SK-N-SH (cell line): ENCODE data around the gene PRR23A. TPM values are rescaled to one million over a fixed set of nuclear protein-coding genes. Genes with fewer than 3 reads are reported as not detected.

Experiments
- CTCF ChIA-PET: fragments of 300-600, 350-600 bp; formaldehyde crosslinking; extraction: SDS; loops from one replicate; lab custom pipeline; 2021; lab: Yijun Ruan, JAX
- POLR2A ChIA-PET: fragments of 350-600 bp; sonication (Branson Sonifier 250); formaldehyde crosslinking; extraction: SDS; loops from one replicate; lab custom pipeline; 2020; ENCODE audit warnings: antibody characterized with exemption, inconsistent platforms; lab: Yijun Ruan, JAX
- DNase-seq: peaks from one replicate; pipeline ENCODE4 v3.0.0; 2012
- H2AFZ ChIP-seq: fragments of 200-600 bp; sonication (generic); 2 replicates; pipeline ENCODE4 v1.8.1; 2016; ENCODE audit warnings: antibody characterized with exemption, mild to moderate bottlenecking, low read depth
- H3F3A ChIP-seq: fragments of 200-600 bp; sonication (generic); replicated peaks from 2 replicates; pipeline ENCODE3; 2016; ENCODE audit warnings: antibody characterized with exemption, mild to moderate bottlenecking; ENCODE audit not compliant: insufficient read depth
- H3K27ac ChIP-seq, 2 experiments: fragments of 200-500 bp in 1 of 2; fragments of 200-600 bp in 1 of 2; sonication (Bioruptor generic) in 1 of 2; sonication (generic), shearing (Covaris generic) in 1 of 2; 2 replicates each; pipeline versions ENCODE4 v1.5.1 to v1.6.1; 2014 to 2016; ENCODE audit warnings: low read depth in 2 of 2, inconsistent platforms in 1 of 2, low read length in 1 of 2, mild to moderate bottlenecking in 1 of 2, mixed read lengths in 1 of 2
- H3K27me3 ChIP-seq: fragments of 200-600 bp; sonication (generic), shearing (Covaris generic); 2 replicates; pipeline ENCODE4 v1.6.1; 2016; ENCODE audit warnings: mixed run types; ENCODE audit not compliant: insufficient read depth
- H3K36me3 ChIP-seq, 2 experiments: fragments of 200-500 bp in 1 of 2; fragments of 200-600 bp in 1 of 2; sonication (Bioruptor generic) in 1 of 2; sonication (generic) in 1 of 2; replicated peaks in 1 of 2; 2 replicates each; pipeline versions ENCODE3 to v1.5.1; 2014 to 2016; ENCODE audit warnings: low read length in 1 of 2, mild to moderate bottlenecking in 1 of 2; ENCODE audit not compliant: insufficient read depth in 2 of 2, control insufficient read depth in 1 of 2
- H3K4me1 ChIP-seq, 2 experiments: fragments of 200-500 bp in 1 of 2; fragments of 200-600 bp in 1 of 2; sonication (Bioruptor generic) in 1 of 2; sonication (generic), shearing (Covaris generic) in 1 of 2; 2 replicates each; pipeline versions ENCODE4 v1.5.1 to v1.6.1; 2014 to 2016; ENCODE audit warnings: low read depth in 1 of 2, low read length in 1 of 2, mixed run types in 1 of 2; ENCODE audit not compliant: insufficient read depth in 2 of 2, control insufficient read depth in 1 of 2
- H3K4me2 ChIP-seq: fragments of 200-600 bp; sonication (generic), shearing (Covaris generic); 2 replicates; pipeline ENCODE4 v1.6.1; 2017; ENCODE audit warnings: mixed run types
- H3K4me3 ChIP-seq, 2 experiments: fragments of 200-500 bp in 1 of 2; fragments of 200-600 bp in 1 of 2; sonication (Bioruptor generic) in 1 of 2; sonication (generic), shearing (Covaris generic) in 1 of 2; 2 replicates each; pipeline versions ENCODE4 v1.5.1 to v1.8.1; 2014 to 2016; ENCODE audit warnings: low read depth in 2 of 2, inconsistent platforms in 1 of 2, low read length in 1 of 2, mild to moderate bottlenecking in 1 of 2, mixed read lengths in 1 of 2, moderate library complexity in 1 of 2
- H3K79me2 ChIP-seq: fragments of 200-600 bp; sonication (generic); 2 replicates; pipeline ENCODE4 v1.8.1; 2017; ENCODE audit warnings: mild to moderate bottlenecking; ENCODE audit not compliant: insufficient read depth
- H3K9ac ChIP-seq: fragments of 200-600 bp; sonication (generic); 2 replicates; pipeline ENCODE4 v1.6.1; 2017; ENCODE audit warnings: mixed run types
- H3K9me2 ChIP-seq: fragments of 200-600 bp; sonication (generic); 2 replicates; pipeline ENCODE4 v1.6.1; 2017; ENCODE audit warnings: mixed run types
- H3K9me3 ChIP-seq: fragments of 200-600 bp; sonication (generic); 2 replicates; pipeline ENCODE4 v1.6.1; 2017; ENCODE audit warnings: mixed run types, mild to moderate bottlenecking, moderate library complexity
- H4K20me1 ChIP-seq: fragments of 200-600 bp; sonication (generic); 2 replicates; pipeline ENCODE4 v1.6.1; 2017; ENCODE audit warnings: mild to moderate bottlenecking, mixed run types; ENCODE audit not compliant: insufficient read depth
- EP300 ChIP-seq, 2 experiments: IDR thresholded peaks; 2 replicates each; pipeline versions ENCODE4 v1.4.0 to v1.6.1; 2012; ENCODE audit warnings: borderline replicate concordance in 1 of 2, low read depth in 1 of 2, low read length in 1 of 2
- EZH2phosphoT487 ChIP-seq: fragments of 200-600 bp; sonication (generic); IDR thresholded peaks from 2 replicates; pipeline ENCODE4 v1.6.1; 2017; ENCODE audit warnings: low read depth, mixed run types, mild to moderate bottlenecking, antibody characterized with exemption, moderate library complexity, borderline replicate concordance
- FOSL2 ChIP-seq: IDR thresholded peaks from 2 replicates; pipeline ENCODE4 v1.4.0; 2012; ENCODE audit warnings: low read depth, mild to moderate bottlenecking, moderate library complexity, borderline replicate concordance
- FOXM1 ChIP-seq: IDR thresholded peaks from 2 replicates; pipeline ENCODE4 v1.4.0; 2012; ENCODE audit warnings: low read depth, mild to moderate bottlenecking
- IRF3 ChIP-seq: fragments of 150-350 bp; IDR thresholded peaks from 2 replicates; pipeline ENCODE4 v1.6.1; 2016; ENCODE audit warnings: mild to moderate bottlenecking, low read depth, low read length
- MXI1 ChIP-seq: IDR thresholded peaks from 2 replicates; pipeline ENCODE4 v1.6.1; 2012; ENCODE audit warnings: mild to moderate bottlenecking, low read depth, low read length, improper control_type of control experiment
- NRF1 ChIP-seq: IDR thresholded peaks from 2 replicates; pipeline ENCODE4 v1.6.1; 2012; ENCODE audit warnings: low read depth, mild to moderate bottlenecking, low read length
- POLR2AphosphoS5 ChIP-seq: IDR thresholded peaks from 2 replicates; pipeline ENCODE4 v1.6.1; 2012; ENCODE audit warnings: low read depth, low read length
- RAD21 ChIP-seq: IDR thresholded peaks from 2 replicates; pipeline ENCODE4 v1.6.1; 2012; ENCODE audit warnings: mild to moderate bottlenecking, low read length
- RCOR1 ChIP-seq: fragments of 150-350 bp; IDR thresholded peaks from 2 replicates; pipeline ENCODE4 v1.6.1; 2017; ENCODE audit warnings: antibody characterized with exemption, low read length
- RFX5 ChIP-seq: IDR thresholded peaks from 2 replicates; pipeline ENCODE4 v1.6.1; 2012; ENCODE audit warnings: mild to moderate bottlenecking, improper control_type of control experiment, low read length
- RXRA ChIP-seq: IDR thresholded peaks from 2 replicates; pipeline ENCODE4 v1.4.0; 2012; ENCODE audit warnings: low read depth, mild to moderate bottlenecking, borderline replicate concordance
- SIN3A ChIP-seq: IDR thresholded peaks from 2 replicates; pipeline ENCODE4 v1.6.1; 2012; ENCODE audit warnings: low read depth, mild to moderate bottlenecking, low read length, moderate library complexity, borderline replicate concordance
- SMC3 ChIP-seq: IDR thresholded peaks from 2 replicates; pipeline ENCODE4 v1.6.1; 2012; ENCODE audit warnings: low read depth, low read length, improper control_type of control experiment
- TAF1 ChIP-seq: IDR thresholded peaks from 2 replicates; pipeline ENCODE4 v1.6.1; 2012; ENCODE audit warnings: low read depth, mild to moderate bottlenecking, low read length, moderate library complexity, borderline replicate concordance
- USF2 ChIP-seq: fragments of 150-350 bp; IDR thresholded peaks from 2 replicates; pipeline ENCODE4 v1.6.1; 2017; ENCODE audit warnings: antibody characterized with exemption, low read length, low read depth, borderline replicate concordance
- YY1 ChIP-seq: IDR thresholded peaks from 2 replicates; pipeline ENCODE4 v1.4.0; 2012; ENCODE audit warnings: low read depth, mild to moderate bottlenecking
- WGBS: methylation state at CpG from one replicate; pipeline ENCODE4 v1.1.6; 2017; ENCODE audit warnings: low lambda C conversion rate; 5-methylcytosine and 5-hydroxymethylcytosine counted together
- polyA plus RNA-seq, 3 experiments: library from polyadenylated mRNA; depleted of rRNA; stranded (reverse); fragments of >200 nt; gene quantifications; 2 replicates each; pipeline ENCODE4 v1.2.3, GENCODE V29; 2012
- TF ChIP-seq, protein P1 (sequence below): IDR thresholded peaks from 2 replicates; pipeline ENCODE4 v1.6.1; 2012; ENCODE audit warnings: mild to moderate bottlenecking, low read depth, low read length, moderate library complexity
- TF ChIP-seq, protein P2 (sequence below): IDR thresholded peaks from 2 replicates; pipeline ENCODE4 v1.4.0; 2012; ENCODE audit warnings: low read depth, borderline replicate concordance

PRR23A gene
- polyA plus RNA-seq, 1 of the 3 experiments (the other 2 are of a cell fraction) = not detected

GRCh38 chr3:138987181-138987580 is 18.9 kb downstream of the PRR23A start:
- no peak for DNase-seq
- H3K4me2 ChIP-seq = no peak overlapping the region
- H3K4me3 ChIP-seq = no peak overlapping the region
- no peak for TF ChIP-seq POLR2AphosphoS5
- no peak for TF ChIP-seq SMC3
- TF ChIP-seq USF2 = no peak
- TF ChIP-seq RCOR1 = no peak
- no peak for TF ChIP-seq IRF3
- TF ChIP-seq MXI1 = no peak
- TF ChIP-seq SIN3A = no peak
- no peak for TF ChIP-seq NRF1
- no peak for TF ChIP-seq FOSL2
- H3F3A ChIP-seq = no peaks in the 10 kb centered on the region
- H4K20me1 ChIP-seq = no peaks in the 10 kb centered on the region
- H2AFZ ChIP-seq = no peak overlapping the region
- 55% methylated on average over 2 of the region's 2 CpGs for WGBS
- no peaks in the 10 kb centered on the region for H3K9me3 ChIP-seq
- no peaks in the 10 kb centered on the region for H3K36me3 ChIP-seq
- H3K27me3 ChIP-seq = no peaks in the 10 kb centered on the region
- no peak overlapping the region for H3K9ac ChIP-seq
- CTCF ChIA-PET = interaction anchor here (0.5 to 2.5 kb wide), 5 partner anchors 15 to 125 kb away, joined by 3 to 5 read pairs (median 3); no protein-coding TSS in a partner anchor
- POLR2A ChIA-PET = no interaction called here
- H3K79me2 ChIP-seq = no peaks in the 10 kb centered on the region
- H3K4me1 ChIP-seq = no peaks in the 10 kb centered on the region
- H3K9me2 ChIP-seq = no peaks in the 10 kb centered on the region
- H3K27ac ChIP-seq = no peak overlapping the region

DNA sequence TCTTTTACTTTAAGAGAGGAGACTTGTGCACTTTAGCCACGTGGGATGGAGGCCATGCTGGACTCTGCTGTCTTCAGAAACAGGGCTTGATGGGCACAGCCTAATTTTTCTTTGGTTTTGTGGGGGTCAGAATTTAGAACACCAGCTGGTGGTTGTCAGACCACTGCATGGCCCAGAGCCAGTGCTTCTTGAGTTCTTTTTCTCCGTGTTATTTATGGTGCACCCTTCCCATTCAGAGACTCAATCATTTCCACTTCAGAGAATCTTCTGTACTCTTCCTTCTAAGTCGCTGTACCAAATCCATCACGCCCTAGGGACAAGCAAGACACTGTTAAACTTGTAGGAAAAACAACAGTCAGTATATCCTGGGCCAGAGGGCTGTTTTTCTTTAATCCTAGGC is 20.1 kb downstream of the PRR23A start:
- H3K27me3 ChIP-seq = no peaks in the 10 kb centered on the region
- POLR2A ChIA-PET = no interaction called here
- CTCF ChIA-PET = no interaction called here
- H3K27ac ChIP-seq = no peak overlapping the region
- no peak for DNase-seq
- no peak overlapping the region for H3K4me2 ChIP-seq
- no peaks in the 10 kb centered on the region for H4K20me1 ChIP-seq
- WGBS = 7% methylated on average over 4 of the region's 4 CpGs
- no peaks in the 10 kb centered on the region for H3K79me2 ChIP-seq
- H3K9me2 ChIP-seq = no peaks in the 10 kb centered on the region
- no peak overlapping the region for H3K4me3 ChIP-seq
- H3K9ac ChIP-seq = no peak overlapping the region
- no peaks in the 10 kb centered on the region for H3K36me3 ChIP-seq
- no peaks in the 10 kb centered on the region for H3K9me3 ChIP-seq
- H2AFZ ChIP-seq = no peak overlapping the region
- H3F3A ChIP-seq = no peaks in the 10 kb centered on the region
- no peaks in the 10 kb centered on the region for H3K4me1 ChIP-seq
- TF ChIP-seq YY1 (no peak), EP300 (IDR thresholded peaks at IDR 0.05; ENCODE audit: borderline replicate concordance in 1 of 2, low read depth in 1 of 2, low read length in 1 of 2) (no peak), RCOR1 (no peak), FOXM1 (no peak), IRF3 (no peak), TAF1 (no peak), SMC3 (no peak), RAD21 (no peak), EZH2phosphoT487 (no peak), RFX5 (no peak), RXRA (no peak), POLR2AphosphoS5 (no peak)
- TF ChIP-seq, protein P1, sequence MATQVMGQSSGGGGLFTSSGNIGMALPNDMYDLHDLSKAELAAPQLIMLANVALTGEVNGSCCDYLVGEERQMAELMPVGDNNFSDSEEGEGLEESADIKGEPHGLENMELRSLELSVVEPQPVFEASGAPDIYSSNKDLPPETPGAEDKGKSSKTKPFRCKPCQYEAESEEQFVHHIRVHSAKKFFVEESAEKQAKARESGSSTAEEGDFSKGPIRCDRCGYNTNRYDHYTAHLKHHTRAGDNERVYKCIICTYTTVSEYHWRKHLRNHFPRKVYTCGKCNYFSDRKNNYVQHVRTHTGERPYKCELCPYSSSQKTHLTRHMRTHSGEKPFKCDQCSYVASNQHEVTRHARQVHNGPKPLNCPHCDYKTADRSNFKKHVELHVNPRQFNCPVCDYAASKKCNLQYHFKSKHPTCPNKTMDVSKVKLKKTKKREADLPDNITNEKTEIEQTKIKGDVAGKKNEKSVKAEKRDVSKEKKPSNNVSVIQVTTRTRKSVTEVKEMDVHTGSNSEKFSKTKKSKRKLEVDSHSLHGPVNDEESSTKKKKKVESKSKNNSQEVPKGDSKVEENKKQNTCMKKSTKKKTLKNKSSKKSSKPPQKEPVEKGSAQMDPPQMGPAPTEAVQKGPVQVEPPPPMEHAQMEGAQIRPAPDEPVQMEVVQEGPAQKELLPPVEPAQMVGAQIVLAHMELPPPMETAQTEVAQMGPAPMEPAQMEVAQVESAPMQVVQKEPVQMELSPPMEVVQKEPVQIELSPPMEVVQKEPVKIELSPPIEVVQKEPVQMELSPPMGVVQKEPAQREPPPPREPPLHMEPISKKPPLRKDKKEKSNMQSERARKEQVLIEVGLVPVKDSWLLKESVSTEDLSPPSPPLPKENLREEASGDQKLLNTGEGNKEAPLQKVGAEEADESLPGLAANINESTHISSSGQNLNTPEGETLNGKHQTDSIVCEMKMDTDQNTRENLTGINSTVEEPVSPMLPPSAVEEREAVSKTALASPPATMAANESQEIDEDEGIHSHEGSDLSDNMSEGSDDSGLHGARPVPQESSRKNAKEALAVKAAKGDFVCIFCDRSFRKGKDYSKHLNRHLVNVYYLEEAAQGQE = no peak
- TF ChIP-seq, protein P2, sequence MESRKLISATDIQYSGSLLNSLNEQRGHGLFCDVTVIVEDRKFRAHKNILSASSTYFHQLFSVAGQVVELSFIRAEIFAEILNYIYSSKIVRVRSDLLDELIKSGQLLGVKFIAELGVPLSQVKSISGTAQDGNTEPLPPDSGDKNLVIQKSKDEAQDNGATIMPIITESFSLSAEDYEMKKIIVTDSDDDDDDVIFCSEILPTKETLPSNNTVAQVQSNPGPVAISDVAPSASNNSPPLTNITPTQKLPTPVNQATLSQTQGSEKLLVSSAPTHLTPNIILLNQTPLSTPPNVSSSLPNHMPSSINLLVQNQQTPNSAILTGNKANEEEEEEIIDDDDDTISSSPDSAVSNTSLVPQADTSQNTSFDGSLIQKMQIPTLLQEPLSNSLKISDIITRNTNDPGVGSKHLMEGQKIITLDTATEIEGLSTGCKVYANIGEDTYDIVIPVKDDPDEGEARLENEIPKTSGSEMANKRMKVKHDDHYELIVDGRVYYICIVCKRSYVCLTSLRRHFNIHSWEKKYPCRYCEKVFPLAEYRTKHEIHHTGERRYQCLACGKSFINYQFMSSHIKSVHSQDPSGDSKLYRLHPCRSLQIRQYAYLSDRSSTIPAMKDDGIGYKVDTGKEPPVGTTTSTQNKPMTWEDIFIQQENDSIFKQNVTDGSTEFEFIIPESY = no peak
